GM18909 (cell line): Measurements from ENCODE around the gene CFAP221.
"Not testable (repeated sequence)": the region's sequence is repeated elsewhere in the genome, so short reads cannot be mapped to it uniquely, and the experiment has no call there.

Experiments used
- ATAC-seq: cut with Tn5 transposase; IDR thresholded peaks from one replicate; pipeline ENCODE4 v1.9.1; 2021; ENCODE audit warnings: mild to moderate bottlenecking; ENCODE audit not compliant: unreplicated experiment, poor library complexity

The CFAP221 gene

GRCh38 chr2:119580550-119581072 is 36.4 kb downstream of the CFAP221 start:
- ATAC-seq: no peak

GRCh38 chr2:119583291-119583690 is 39.0 kb downstream of the CFAP221 start:
- no peak for ATAC-seq

GRCh38 chr2:119584469-119584868 is 40.2 kb downstream of the CFAP221 start:
- no peak for ATAC-seq

- no peak for ATAC-seq
Observed at GRCh38 chr2:119586085-119586484, 41.8 kb downstream of the CFAP221 start.

GRCh38 chr2:119590873-119591272 is 46.6 kb downstream of the CFAP221 start:
- ATAC-seq: no peak

DNA sequence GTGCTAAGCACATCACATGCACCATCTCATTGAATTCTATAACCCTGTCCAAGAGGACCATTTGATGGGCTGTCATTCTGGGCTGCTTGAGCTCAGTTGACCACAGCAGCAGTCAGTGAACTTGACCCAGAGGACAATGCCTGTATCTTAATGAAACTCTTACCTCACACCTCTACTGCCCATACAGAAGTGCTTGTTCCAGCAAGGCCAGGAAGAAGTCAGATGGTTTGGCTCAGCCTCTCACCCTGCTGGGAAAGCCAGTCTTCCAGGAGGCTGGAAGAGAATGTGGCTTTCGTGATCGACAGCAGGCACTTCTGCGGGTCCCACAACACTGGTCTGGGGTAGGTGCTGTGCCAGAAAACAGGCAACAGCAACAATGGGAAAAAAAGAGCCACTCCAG is 47.3 kb downstream of the CFAP221 start:
- no peak for ATAC-seq

DNA sequence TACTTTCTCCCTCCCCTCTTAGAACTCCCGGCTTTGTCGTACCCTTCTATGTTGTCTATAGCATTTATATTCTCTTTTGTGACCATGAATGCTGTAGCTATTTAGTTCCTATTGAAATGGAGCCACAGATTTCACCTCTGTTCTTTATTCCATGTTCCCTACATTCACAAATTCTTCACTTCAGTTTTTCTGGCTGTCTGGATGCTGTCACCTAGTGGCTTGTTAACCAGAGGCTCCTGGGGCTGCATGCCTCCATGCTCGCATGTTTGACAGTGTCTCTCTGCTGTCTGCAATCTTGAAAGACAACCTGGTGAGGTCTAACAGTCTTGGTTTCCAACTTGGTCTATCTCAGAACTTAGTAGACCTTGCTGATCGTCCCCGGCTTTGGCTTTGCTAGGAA is 48.2 kb downstream of the CFAP221 start:
- ATAC-seq: no peak

GRCh38 chr2:119596638-119597037 is 52.4 kb downstream of the CFAP221 start:
- no peak for ATAC-seq

GRCh38 chr2:119598596-119599263 is 54.5 kb downstream of the CFAP221 start:
- ATAC-seq: no peak

DNA sequence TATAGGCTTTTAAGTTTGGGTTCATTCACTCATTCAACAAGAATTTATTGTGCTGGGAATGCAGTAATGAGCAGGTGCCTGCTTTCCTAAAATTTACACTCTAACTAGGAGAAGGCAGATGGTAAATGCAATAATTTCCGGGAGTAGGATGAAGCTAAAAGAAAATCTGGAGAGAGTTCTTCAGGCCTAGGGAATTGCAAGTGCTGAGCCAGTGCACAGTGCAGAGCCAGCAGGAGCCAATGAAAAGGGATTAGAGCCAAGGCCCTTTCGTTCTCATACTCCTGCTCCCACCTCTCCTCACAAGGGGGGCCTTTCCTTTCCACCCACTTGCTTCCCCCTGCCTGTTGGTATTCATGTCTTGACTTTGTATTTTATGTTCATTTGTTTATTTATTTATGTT is 55.1 kb downstream of the CFAP221 start:
- no peak for ATAC-seq

DNA sequence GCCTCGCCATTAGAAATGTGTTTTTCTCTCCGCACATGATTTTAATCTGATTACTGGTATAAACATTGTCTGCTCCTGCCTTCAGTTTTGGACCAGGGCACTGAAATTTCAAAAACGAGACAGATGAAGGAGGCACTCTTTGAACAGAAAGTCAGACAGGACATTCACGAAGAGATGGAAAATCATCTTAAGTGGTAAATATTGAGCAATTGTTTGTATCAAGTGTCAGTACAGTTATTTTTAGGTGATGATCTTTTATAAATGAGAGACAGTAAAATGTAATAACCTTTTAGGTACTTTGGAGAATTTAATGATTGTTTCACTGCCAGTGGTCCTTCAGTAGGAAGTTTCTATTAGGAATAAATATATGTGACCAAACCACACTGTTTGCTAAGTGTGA is 60.8 kb downstream of the CFAP221 start:
- no peak for ATAC-seq

GRCh38 chr2:119606674-119607073 is 62.4 kb downstream of the CFAP221 start:
- no peak for ATAC-seq

DNA sequence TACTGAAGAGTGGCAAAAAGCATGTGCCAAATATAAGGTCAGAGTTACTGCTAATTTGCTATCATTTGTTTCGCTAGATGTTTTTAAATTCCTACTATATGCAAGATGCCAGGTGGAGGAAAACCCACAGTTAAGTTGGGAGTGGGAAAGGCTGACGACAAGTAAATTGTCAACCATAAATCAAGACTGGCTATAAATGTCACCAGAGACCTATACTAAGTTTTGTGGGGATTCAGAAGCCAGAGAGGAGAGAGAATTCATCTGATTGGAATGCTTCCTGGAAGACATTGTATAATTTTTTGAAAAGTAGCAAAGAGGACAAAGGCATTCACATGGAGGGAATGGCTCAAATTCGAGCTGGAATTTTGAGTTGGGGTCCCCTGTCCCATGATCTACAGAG is 64.3 kb downstream of the CFAP221 start:
- no peak for ATAC-seq

DNA sequence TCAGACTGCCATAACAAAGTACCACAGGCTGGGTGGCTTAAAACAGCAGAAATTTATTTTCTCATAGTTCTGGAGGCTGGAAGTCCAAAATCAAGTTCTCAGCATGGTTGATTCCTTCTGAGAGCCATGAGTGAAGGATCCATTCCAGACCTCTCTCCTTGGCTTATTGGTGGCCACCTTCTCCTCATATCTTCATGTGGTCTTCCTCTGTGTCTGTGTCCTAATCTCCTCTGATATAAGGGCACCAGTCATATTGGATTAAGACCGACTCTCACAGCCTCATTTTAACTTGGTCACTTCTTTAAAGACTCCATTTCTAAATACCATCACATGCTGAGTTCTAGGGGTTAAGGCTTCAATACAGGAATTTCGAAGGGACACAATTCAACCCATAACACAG is 65.1 kb downstream of the CFAP221 start:
- ATAC-seq: no peak

GRCh38 chr2:119614140-119614539 is 69.9 kb downstream of the CFAP221 start:
- not testable (repeated sequence) for ATAC-seq

GRCh38 chr2:119616421-119616820 is 72.2 kb downstream of the CFAP221 start:
- ATAC-seq: no peak

DNA sequence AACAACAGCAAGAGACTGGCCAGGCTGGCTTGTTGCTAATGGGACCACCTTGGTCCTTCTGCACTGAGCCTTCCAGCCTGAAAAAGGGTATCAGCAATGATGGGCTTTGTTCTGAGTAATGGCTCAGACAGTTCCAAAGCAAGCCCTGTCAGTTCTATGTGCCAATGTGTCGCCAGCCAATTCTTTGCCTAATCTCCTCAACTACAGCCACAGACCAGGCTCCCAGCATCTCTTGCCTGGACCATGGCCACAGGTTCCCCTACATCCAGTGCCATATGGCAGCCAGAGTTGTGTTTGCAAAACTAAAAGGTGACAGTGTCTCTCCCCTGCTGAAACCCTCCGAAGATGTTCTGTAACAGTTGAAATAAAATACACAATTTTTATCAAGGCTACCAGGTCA is 73.2 kb downstream of the CFAP221 start:
- ATAC-seq: no peak

DNA sequence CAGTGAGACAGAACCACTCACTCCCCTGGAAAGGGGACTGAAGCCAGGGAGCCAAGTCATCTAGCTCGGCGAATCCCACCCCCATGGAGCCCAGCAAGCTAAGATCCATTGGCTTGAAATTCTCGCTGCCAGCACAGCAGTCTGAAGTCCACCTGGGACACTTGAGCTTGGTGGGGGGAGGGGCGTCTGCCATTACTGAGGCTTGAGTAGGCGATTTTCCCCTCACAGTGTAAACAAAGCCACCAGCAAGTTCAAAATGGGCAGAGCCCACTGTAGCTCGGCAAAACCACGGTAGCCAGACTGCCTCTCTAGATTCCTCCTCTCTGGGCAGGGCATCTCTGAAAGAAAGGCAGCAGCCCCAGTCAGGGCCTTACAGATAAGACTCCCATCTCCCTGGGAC is 74.5 kb downstream of the CFAP221 start:
- not testable (repeated sequence) for ATAC-seq

- ATAC-seq: no peak
Observed at GRCh38 chr2:119625226-119625625, 81.0 kb downstream of the CFAP221 start.

DNA sequence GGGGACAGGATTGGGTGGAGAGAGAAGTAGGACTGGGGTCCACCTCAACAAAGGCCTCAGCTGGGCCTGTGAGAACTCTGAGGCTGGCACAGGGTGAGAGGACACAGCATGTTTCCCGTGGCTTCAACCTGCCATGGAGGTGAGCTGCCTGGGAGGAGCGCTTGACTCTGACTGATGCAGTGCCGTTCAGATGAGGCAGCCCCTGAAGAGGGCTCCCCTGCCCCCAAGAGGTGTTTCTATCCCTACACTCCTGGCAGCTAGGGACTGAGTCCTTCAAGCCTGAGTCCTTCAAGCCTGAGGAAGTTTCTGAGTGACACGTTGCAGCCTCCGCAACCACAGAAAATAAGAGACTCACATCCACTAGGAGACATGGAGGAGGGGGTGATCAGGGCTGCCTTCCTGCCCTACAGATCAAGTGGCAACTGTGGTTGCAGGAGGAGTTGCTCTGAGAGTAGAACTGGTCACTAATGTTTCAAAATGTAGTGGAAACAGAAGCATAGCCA is 85.1 kb downstream of the CFAP221 start:
- no peak for ATAC-seq

- ATAC-seq: no peak
Observed at GRCh38 chr2:119630121-119630520, 85.9 kb downstream of the CFAP221 start.

DNA sequence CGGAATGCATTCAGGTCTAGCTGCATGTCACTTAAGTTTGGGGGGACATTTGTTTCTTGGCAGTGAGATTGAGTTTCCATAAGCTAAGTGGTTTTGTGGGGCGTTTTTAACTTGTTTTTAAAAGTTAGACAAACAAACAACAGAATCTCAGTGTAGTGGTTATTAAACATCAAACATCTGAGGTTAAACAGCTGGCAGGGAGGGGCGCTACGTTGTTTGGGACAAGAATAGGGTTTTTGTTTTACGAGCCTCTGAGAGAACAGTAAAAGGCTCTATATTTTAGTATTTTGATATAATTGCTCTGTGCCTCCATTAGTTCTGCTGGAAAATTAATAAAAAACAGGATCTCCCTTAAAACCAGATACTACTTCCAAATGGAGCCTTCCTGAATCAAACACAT is 93.1 kb downstream of the CFAP221 start:
- ATAC-seq: no peak
